ENCODE data around the gene NMRK1.

NMRK1 gene

GRCh38 chr9:75087824-75088645 is at the start of gene NMRK1, which contains the start of gene OSTF1:
TSS of gene NMRK1 (minus strand) at chr9:75088155. CDS start at chr9:75083115, 5,040 bp downstream.
TSS of gene OSTF1 (plus strand) at chr9:75088514. CDS start at chr9:75088693, 179 bp downstream.
- DNase-seq (ENCODE audit: low spot score), result peak; percentile 92

- DNase-seq (ENCODE audit: low spot score), result no peak
Measured at GRCh38 chr9:75134495-75134894, 46.5 kb upstream of the NMRK1 start.

DNA sequence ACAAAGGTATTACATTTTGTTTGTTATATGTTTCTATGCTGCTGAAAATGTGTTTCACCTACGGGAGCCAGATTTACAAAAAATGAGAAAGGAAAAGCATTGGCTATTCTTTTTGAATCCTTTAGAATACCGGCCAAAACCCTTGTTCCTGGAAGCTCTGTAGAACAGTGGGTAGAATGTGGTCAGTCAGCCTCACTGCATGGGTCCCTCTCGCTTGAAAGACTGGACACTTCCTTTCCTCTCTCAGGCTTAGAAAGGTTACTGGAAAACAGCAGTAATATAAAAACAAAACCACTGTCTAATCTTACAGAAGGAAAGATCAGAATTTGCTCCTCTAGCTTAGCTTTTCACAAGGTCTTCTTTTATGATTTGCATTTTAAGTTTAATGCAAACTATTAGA is 45.4 kb upstream of the NMRK1 start:
- DNase-seq (ENCODE audit: low spot score), result no peak

DNA sequence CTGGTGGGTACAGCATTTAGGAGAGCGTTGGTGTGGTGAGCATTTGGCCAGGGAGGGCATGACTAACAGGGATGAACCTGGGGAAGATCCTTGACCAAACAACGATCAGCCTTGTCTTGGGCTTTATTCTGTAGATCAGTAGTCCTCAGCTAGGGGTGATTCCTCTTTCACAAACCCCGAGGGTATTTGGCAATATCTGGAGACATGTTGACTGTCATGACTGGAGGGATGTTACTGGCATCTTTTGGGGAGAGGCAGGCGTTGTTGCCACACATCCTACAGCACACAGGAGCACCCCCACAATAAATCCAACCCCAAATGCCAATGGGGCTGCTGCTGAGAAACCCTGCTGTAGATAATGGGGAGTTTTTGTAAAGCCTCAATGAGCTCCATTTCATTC is 44.3 kb upstream of the NMRK1 start:
- no peak for DNase-seq (ENCODE audit: low spot score)

- no peak for DNase-seq (ENCODE audit: low spot score)
Measured at GRCh38 chr9:75131700-75132099, 43.7 kb upstream of the NMRK1 start.

- DNase-seq (ENCODE audit: low spot score), result no peak
Measured at GRCh38 chr9:75130621-75131230, 42.8 kb upstream of the NMRK1 start.

- DNase-seq (ENCODE audit: low spot score), result no peak
Measured at GRCh38 chr9:75130172-75130571, 42.2 kb upstream of the NMRK1 start.

GRCh38 chr9:75128535-75128934 is 40.6 kb upstream of the NMRK1 start:
- no peak for DNase-seq (ENCODE audit: low spot score)

GRCh38 chr9:75123696-75124095 is 35.7 kb upstream of the NMRK1 start:
- no peak for DNase-seq (ENCODE audit: low spot score)

DNA sequence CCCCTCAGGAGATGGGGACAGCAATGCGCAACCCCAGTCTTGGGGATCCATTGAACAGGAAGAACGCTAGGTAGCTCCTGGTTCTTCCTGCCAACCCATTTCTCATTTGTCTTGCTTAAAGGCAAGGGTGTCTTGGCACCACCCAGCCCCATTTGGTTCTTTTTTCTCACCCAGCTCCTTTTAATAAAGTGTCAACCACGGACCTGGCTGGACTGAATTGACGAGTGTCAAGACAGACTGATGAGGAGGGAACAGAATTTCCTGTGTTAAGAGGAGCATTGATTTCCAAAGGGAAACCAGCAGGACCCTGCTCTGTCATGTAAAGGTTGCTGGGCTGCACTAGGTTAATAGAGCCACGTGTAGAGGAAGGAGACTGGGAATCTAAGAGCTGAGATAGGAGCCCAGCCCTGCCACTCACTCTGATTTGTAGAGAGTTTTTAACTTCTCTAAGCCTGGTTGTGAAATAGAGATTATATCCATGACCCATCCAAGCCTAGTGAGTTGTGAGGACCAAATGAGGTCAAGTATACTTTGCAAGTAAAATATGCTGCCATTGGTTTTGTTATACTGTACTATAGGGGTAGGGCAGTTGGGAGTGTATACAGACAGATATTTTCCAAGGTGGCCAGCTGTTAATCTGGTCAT is 34.1 kb upstream of the NMRK1 start:
- peak; percentile 55 for DNase-seq (ENCODE audit: low spot score)

- no peak for DNase-seq (ENCODE audit: low spot score)
Measured at GRCh38 chr9:75120686-75121085, 32.7 kb upstream of the NMRK1 start.

GRCh38 chr9:75117564-75117963 is 29.6 kb upstream of the NMRK1 start:
- DNase-seq (ENCODE audit: low spot score), result no peak

DNA sequence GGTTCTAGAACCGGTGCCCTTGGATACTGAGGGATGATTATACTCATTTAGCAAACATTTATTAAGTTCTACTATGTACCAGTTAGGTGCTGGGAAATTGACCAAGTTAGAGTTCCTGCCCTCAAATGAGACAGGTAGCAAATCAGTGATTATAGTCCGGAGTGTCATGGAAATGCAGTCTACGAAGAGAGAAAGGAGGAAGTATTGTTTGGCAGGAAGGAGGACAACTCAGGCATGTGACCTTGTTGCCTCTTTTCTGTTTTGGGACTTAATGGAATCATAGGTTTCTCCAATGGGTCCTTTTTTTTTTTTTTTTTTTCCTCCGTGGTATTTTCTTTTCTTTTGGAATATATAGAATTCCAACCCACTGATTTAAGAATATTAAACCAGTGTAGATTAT is 28.4 kb upstream of the NMRK1 start:
- no peak for DNase-seq (ENCODE audit: low spot score)

DNA sequence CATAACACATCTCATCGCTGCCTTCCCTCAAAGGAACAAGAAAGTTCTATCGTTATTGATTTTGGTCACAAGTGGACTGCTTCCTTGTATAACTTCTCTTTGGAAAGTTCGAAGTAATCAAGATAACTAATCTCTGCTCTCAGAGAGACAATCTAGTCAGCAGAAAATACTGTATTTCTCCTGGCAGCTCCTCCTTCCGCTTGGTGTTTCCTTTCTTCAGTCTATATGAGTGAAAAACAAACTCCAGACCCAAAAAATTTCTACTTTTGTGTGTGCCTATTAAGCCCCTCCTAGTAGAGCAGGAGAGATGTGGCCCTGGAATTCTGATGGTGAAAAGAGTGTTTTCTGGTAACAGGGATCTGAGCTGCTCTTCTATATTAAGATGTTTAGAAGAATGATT is 24.8 kb upstream of the NMRK1 start:
- no peak for DNase-seq (ENCODE audit: low spot score)

- no peak for DNase-seq (ENCODE audit: low spot score)
Measured at GRCh38 chr9:75111019-75111622, 23.2 kb upstream of the NMRK1 start.

DNA sequence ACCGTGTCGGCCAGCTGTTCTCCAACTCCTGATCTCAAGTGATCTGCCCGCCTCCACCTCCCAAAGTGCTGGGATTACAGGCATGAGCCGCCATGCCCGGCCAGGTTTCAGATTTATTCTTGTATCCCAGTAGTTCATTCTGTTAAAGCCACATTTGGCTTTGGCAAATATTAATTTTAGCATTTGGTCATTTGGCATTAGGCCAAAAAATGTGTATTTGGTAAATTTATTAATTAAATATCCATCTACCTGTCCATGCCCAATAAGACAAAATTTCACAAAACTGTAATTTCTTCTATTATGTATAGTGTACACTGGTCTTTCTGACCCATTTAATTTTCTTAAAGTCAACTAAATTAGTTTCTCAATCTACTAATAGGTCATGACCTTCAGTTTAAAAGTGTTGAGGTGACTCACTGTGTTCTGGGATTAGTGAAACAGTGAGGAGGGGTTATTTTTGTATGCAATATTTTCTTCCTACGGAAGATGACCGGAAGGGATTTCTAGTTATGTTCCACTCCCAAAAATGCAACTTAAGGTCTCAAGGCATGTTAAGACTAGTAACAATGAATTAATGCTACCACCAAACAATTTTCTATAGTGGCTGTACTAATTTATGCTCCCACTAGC is 21.4 kb upstream of the NMRK1 start:
- no peak for DNase-seq (ENCODE audit: low spot score)

DNA sequence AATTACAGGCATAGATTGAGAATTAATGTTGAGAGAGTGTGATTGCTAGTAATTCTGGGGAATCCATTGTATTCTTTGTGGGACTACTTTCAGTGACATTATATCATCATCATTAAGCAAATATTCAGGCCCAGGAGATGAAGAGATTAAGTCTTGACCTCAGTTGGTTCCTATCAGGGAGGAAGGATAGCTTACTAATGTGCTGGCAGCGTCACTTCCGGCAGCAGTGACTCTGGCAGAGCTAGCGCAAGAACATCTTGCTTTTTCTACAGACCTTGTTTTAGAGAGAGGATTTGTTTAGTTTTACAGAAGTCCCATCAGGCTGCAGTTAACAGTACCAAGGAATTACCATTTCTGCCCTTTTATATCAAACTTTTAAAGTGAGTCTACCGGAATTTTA is 20.6 kb upstream of the NMRK1 start:
- no peak for DNase-seq (ENCODE audit: low spot score)

DNA sequence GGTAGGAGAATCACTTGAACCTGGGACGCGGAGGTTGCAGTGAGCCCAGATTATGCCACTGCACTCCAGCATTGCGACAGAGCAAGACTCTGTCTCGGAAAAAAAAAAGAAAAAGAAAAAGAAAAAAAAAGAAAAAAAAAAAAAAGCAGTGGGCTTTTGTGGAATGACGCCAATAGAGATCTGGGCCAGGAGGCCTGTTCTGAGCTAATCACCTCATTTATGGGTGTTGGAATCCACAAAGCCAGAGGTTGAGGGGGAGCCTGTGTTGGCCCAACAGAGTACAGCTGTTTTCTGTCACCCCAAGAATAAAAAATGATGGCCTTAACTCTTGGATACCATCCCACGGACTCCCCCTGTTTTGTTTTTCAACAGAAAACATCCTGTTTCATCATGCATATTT is 18.9 kb upstream of the NMRK1 start:
- no peak for DNase-seq (ENCODE audit: low spot score)

GRCh38 chr9:75105841-75106240 is 17.9 kb upstream of the NMRK1 start:
- no peak for DNase-seq (ENCODE audit: low spot score)

DNA sequence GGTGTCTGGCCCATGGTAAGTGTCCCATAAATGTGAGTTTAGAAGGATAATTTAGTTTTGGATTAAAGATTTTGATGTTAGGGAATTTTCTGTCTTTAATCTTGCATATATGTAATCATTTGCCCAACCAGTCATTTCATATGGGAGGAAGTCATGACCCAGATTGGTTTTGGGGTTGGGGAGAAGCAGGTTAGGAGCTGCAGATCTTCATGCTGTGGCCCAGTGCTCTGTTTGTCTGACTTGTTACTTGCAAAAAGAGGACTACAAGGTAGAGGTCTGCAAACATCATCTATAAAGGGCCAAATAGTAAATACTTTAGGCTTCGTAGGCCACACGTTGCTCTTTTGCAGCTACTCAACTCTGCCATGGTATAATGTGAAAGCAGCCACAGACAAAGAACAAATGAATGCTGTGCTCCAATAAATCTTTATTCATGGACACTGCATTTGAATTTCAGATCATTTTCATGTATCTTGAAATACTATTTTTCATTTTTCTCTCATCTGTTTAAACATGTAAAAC is 17.1 kb upstream of the NMRK1 start:
- DNase-seq (ENCODE audit: low spot score), result no peak

DNA sequence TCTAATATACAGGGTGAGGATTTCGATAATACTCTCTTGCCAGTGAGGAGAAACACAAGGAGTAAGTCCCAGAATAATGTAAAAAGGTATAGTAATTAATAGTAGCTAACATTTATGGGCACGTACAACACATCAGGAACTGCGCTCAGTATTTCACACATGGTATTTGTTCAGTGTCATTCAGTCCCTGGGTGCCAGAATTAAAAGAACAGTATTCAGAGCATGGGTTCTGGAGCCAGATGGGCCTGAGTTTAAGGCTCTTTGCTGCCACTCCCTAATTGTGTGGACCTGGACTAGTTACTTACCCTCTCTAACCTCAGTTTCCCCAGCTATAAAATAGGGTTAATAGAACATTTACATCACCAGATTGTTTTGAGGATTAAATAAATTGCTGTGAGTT is 16.7 kb upstream of the NMRK1 start:
- no peak for DNase-seq (ENCODE audit: low spot score)

GRCh38 chr9:75102177-75102790 is 14.3 kb upstream of the NMRK1 start:
- no peak for DNase-seq (ENCODE audit: low spot score)
